DMS79 (cell line): ENCODE results near the gene TMEM204.

Experiments used
- DNase-seq: peaks from one replicate; lab custom pipeline; 2025; lab: John Stamatoyannopoulos, UW

TMEM204 gene

GRCh38 chr16:1538804-1539520, 5.5 kb downstream of the TMEM204 start:
- no peak for DNase-seq

- DNase-seq = no peak
These were observed 6.5 kb downstream of the TMEM204 start for GRCh38 chr16:1539720-1540555.

DNA sequence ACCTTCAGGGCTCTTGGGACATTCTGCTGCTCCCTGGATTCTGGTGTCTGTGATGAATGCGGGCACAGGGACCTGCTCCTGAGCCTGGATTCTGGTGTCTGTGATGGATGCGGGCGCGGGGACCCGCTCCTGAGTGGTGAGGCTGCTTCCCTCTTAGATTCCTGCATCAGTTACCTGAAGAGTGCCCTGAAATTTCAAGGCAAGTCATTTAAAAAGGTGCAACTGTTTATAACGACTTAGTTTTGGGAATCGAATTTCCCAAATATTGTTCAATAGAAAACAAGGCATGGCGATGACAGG, 7.0 kb downstream of the TMEM204 start:
- DNase-seq = no peak

DNA sequence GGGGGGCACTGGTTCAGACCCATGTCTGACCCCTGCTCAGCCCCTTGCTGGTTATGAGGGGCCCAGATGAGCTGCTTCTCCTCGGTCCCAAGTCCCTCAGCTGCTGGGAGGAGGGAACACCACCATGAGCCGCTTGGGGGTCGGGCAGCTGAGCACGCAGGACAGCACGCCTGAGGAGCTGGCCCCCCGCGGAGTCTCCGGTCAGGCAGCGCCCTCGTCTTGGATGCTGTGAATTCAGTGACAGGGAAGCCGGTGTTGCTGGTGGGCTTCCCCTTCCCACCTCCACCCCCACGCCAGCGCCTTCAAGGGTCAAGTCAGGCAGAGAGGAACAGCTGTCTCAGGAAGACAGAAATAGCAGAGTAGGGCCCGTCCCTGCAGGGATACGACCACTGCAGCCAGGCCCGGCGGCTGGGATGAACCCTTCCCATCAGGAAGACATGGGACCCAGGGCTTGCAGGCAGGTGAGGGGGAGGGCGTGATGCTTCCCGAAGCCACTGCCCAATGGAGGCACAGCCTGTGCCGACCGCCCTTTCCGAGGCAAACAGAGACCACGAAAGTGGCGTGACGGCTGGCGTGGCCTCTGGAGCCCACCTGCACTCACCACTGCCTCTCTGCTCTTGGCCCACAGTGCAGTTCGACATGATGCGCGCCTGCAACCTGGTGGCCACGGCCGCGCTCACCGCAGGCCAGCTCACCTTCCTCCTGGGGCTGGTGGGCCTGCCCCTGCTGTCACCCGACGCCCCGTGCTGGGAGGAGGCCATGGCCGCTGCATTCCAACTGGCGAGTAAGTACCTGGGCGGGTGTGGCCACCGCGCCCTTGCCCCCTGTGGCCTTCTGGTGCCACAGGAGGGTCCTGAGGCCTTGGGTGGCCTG, 8.1 kb downstream of the TMEM204 start:
- no peak for DNase-seq

DNA sequence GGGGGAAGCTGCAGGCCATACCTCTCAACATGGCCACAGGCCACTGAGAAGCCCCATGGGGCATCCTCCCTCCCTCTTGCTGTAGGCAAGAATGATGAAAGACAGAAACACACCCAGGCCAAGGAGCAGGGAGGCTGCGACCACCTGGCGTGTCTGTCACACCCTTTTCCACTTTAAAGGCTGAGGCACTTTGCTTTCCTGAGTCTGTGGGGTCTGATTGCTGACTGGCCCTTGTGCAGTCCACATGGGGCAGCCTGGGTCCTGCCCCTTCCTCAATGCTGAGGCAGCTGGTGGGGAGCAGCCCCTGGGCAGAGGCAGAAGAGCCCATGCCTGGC, 8.7 kb downstream of the TMEM204 start:
- no peak for DNase-seq

DNA sequence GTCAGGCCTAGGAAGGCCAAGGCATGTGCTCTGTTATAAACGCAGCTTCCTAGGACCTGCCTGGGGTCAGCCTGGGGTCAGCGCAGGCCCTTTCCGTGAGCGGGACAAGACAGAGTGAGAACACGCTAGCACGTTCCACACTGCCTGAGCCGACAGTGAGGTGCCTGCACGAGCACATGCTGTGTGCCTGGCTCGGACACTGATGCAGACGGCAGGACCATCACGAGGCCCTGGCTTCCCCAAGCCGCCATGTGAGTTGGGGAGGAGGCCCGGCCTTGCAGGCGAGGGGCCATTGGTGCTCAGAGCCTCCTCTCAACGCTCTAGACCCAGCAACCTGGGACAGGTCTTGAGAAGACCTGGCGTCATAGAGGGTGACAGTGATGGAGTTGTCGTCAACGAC, 9.1 kb downstream of the TMEM204 start:
- DNase-seq = no peak

DNA sequence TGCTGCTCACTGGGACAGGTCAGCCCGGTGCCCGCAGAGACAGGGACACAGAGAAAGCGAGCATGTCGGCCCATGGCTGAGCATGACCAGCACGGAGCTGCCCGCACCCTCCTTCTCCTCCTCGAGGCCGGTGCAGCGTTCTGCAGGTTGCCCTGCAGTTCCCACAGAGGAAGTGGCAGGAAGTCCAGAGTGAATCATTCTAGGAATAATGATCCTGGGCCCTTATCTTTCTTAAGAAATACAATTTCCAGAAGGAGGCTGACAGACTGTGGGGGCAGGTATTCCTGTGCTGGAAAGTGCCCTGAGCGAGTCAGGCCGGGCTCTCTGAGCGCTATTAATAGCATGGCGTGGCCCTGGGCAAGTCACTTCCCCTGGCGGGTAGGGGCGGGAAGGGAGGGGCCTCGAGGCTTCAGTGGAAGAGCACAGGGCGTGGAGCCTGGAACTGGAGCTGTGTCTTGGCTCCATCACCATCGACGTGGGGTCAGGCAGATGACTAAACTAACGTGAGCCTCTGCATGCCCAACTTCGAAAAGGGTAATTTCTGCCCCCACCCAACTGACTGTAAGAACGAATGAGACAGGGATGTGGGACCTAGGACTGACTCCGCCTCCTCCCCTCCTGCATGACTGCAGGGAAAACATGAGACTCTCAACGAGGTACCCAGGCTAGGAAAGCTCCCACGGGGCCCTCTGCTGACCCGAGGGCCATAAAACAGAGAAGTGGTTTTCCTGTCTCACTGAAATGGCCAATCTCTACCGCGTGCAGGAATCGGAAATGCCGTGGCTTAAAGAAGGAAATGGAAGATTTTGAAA, 9.8 kb downstream of the TMEM204 start:
- DNase-seq = peak; percentile 5

GRCh38 chr16:1545044-1546040, 11.9 kb downstream of the TMEM204 start:
- DNase-seq = peak; percentile 3

DNA sequence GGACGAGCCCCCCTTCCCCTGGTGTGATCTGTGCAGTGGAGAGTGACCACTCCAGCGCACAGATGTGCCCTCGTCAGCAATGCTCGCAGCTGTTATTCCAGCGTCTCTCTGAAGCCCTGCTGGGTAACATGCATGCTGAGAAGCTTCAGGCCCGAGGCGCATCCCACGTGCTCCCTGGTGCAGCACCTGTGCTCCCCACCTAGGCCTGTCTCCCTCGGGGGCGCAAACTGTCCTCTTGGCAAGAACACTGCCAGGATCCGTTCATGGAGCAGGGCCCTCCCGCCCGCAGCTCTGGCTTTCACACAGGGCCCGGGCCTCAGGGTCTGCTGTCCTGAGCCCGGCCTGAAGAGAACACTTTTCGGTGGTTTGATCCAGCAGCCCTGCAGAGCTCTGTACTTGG, 13.0 kb downstream of the TMEM204 start:
- DNase-seq = no peak

DNA sequence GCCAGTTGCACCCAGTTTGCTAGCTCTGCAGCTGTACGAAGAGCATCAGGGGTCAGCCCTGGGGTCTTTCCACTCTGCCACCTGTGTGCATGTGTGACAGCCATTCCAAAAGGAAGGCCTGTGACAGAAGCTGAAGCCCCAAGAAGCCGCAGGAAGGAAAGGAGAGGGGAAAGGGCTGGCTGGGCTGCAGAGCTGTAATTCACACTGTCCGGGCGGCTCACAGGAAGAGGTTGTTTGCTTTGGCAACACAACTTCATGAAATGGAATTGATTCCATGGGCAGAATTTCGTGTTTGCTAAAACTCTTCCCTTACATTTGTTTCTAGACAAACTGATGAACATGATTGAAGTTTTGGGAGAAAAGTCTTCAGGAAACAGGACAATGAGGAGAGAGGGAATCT, 14.8 kb downstream of the TMEM204 start:
- no peak for DNase-seq

DNA sequence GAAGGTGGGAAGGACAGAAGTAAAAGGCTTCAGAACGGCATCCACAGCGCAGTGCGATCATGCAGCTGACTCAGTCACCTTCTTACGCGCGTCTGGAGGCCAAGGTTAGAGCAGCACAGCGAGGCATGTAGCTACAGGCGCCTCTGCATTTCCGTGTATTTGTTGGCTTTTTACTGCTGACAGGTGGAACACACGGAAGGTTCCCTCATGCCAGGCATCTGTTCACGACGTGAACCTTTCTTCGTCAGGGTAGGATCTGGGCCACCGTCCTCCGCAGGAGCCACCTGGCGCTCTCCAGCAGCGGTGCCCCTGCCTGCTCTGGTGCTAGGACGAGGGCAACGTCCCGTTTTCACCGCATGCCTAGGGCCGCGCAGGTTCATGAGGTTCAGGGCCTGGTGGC, 15.3 kb downstream of the TMEM204 start:
- no peak for DNase-seq

GRCh38 chr16:1550069-1550468, 16.6 kb downstream of the TMEM204 start:
- no peak for DNase-seq

GRCh38 chr16:1550696-1551095, 17.2 kb downstream of the TMEM204 start:
- DNase-seq = no peak

GRCh38 chr16:1551166-1551565, 17.7 kb downstream of the TMEM204 start:
- no peak for DNase-seq

- no peak for DNase-seq
These were observed 18.7 kb downstream of the TMEM204 start for GRCh38 chr16:1552129-1552528.

DNA sequence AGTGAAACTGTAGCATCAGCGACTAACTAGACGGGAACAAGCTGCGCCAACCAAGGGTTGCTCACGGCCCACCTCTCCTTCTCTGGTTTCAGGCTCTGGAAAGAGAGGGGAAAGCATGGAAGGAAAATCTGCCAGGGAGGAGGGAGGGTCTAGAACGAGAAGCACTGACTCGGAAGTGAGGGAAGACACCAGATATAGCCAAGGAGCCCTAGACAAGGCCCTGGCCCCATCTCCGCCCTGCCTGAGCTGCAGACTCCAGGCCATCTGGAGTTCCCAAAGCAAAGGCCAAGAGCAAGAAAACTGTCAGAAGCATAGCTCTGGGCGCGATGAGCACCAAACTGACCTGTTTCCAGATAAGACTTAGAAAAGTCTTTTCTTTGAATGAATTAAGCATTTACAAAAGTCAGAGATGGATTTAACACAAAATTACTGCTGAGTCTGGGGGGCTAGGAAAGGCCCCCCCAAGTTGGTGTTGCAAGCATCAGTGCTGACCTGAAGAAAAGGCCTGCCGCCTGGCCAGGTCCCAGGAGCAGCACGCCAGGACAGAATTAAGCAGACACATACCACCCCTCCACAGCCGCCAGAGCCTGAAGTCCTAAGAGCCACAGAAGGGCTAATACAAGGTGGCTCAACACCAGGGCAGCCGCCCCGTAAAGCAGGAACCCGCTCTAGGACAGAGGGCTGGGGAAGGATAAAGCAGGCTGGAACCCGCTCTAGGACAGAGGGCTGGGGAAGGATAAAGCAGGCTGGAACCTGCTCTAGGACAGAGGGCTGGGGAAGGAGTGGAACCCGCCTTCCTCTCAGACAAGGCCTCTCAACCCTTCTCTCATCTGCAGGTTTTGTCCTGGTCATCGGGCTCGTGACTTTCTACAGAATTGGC, 20.7 kb downstream of the TMEM204 start:
- no peak for DNase-seq

GRCh38 chr16:1554826-1555445, 21.5 kb downstream of the TMEM204 start:
- no peak for DNase-seq

DNA sequence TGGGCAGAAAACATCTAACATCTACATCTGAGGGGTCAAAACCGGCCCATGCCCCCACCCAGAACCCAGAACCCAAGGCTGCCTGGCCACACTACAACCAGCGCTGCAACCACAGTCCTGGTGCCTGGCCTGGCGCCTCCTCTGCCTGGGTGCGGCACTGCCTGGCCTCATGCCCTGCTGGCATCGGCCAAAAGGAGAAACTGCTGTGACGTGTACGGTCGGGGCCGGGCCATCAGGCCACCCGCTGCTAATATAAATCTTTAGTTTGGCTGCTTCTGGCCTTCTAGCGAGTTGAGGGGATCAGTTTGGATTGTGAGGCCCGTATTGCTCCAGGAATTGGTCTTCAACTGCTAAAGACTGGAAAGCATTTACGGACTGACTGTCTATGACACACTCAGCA, 22.8 kb downstream of the TMEM204 start:
- DNase-seq = no peak

- no peak for DNase-seq
These were observed 23.6 kb downstream of the TMEM204 start for GRCh38 chr16:1557074-1557473.
